Transverse colon (tissue), 3 donors: ENCODE results near the gene OR5B21.

ENCODE experiments used
- CTCF ChIP-seq, 5 experiments: fragments of 200-600 bp in 3 of 5; fragments of 450-650 bp in 2 of 5; sonication (generic) in 3 of 5; IDR thresholded peaks; 1 replicate in 2 of 5; 2 replicates in 3 of 5; pipeline ENCODE4 v1.5.1; 2016 to 2017; ENCODE audit warnings: antibody characterized with exemption in 5 of 5, inconsistent platforms in 3 of 5, mild to moderate bottlenecking in 2 of 5, moderate library complexity in 1 of 5
- EP300 ChIP-seq: sonication (generic); formaldehyde crosslinking; IDR thresholded peaks from one replicate; pipeline ENCODE4 v1.6.1; 2017; ENCODE audit warnings: antibody characterized with exemption, low read depth

DNA sequence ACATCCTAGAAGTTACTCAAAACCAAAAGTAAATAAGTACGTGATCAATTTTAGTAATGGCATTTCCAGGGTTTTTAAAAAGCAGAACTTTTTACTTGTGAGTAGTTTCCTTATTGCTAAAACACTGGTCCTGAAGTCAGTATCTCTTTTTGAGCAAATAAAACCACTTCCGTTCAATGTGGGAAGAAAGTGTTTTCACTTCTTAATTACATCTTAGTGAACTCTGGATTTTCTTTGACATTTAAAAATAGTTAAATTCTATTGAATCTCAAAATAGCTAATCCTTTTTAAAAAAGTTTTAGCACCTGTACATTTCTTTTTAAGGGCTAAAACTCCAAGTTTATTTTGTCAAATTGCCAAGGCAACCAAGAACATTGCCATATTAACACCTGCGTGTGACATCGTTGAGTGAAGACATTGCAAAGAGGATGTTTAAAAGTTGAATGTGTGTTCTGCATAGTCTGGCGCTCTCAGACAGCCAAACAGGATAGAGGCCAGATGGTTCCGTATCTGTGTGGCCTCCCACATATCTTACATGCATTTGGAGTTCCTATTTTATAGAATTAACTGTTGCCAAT, 17.2 kb upstream of the OR5B21 start:
- TF ChIP-seq CTCF (IDR thresholded peaks at IDR 0.05) (no peak), EP300 (no peak)
